Astrocyte (in vitro differentiated cells and primary cell): ENCODE results near the gene NCF2. TPM values are rescaled to one million over a fixed set of nuclear protein-coding genes. Genes with fewer than 3 reads are reported as not detected.
"Not testable (repeated sequence)": the region's sequence is repeated elsewhere in the genome, so short reads cannot be mapped to it uniquely, and the experiment has no call there.

ENCODE experiments used
- DNase-seq: peaks from one replicate; pipeline ENCODE4 v3.0.0-alpha.2; 2010; ENCODE audit warnings: low read depth
- FAIRE-seq: peaks from 2 replicates; lab custom pipeline; 2011; peaks lifted over from hg19 to GRCh38; lab: Jason Lieb, UNC
- H2AFZ ChIP-seq: 2 replicates; pipeline ENCODE4 v1.6.0; 2012; ENCODE audit warnings: low read depth, low read length, inconsistent platforms
- H3K27ac ChIP-seq: 2 replicates; pipeline ENCODE4 v1.5.1; 2011; ENCODE audit warnings: low read depth, low read length, inconsistent platforms
- H3K27me3 ChIP-seq: 2 replicates; pipeline ENCODE4 v1.6.0; 2011; ENCODE audit warnings: low read length, inconsistent platforms; ENCODE audit not compliant: insufficient read depth
- H3K36me3 ChIP-seq: 2 replicates; pipeline ENCODE4 v1.5.1; 2011; ENCODE audit warnings: low read length, inconsistent platforms; ENCODE audit not compliant: insufficient read depth
- H3K4me1 ChIP-seq: 2 replicates; pipeline ENCODE4 v1.5.1; 2011; ENCODE audit warnings: low read length, inconsistent platforms; ENCODE audit not compliant: insufficient read depth
- H3K4me2 ChIP-seq: 2 replicates; pipeline ENCODE4 v1.6.0; 2012; ENCODE audit warnings: low read length, inconsistent platforms
- H3K4me3 ChIP-seq: 2 replicates; pipeline ENCODE4 v1.5.1; 2011; ENCODE audit warnings: low read depth, mild to moderate bottlenecking, low read length, inconsistent platforms; ENCODE audit not compliant: insufficient read depth
- H3K79me2 ChIP-seq: 2 replicates; pipeline ENCODE4 v1.6.0; 2012; ENCODE audit warnings: mild to moderate bottlenecking, low read length, inconsistent platforms; ENCODE audit not compliant: insufficient read depth
- H3K9ac ChIP-seq: 2 replicates; pipeline ENCODE4 v1.6.0; 2012; ENCODE audit warnings: mild to moderate bottlenecking, low read length, inconsistent platforms
- H3K9me3 ChIP-seq: 2 replicates; pipeline ENCODE4 v1.5.1; 2012; ENCODE audit warnings: low read depth, mild to moderate bottlenecking, low read length, inconsistent platforms; ENCODE audit not compliant: insufficient read depth
- H4K20me1 ChIP-seq: 2 replicates; pipeline ENCODE4 v1.6.0; 2012; ENCODE audit warnings: low read length, inconsistent platforms; ENCODE audit not compliant: insufficient read depth
- H3K27ac Mint-ChIP-seq: one replicate; pipeline ENCODE4 v1.8.0; 2021; ENCODE audit warnings: mild to moderate bottlenecking, mixed read lengths; ENCODE audit not compliant: unreplicated experiment
- H3K27me3 Mint-ChIP-seq: one replicate; pipeline ENCODE4 v1.8.0; 2021; ENCODE audit warnings: low read depth, mixed read lengths; ENCODE audit not compliant: unreplicated experiment
- H3K36me3 Mint-ChIP-seq: one replicate; pipeline ENCODE4 v1.8.0; 2021; ENCODE audit warnings: low read depth, mixed read lengths; ENCODE audit not compliant: unreplicated experiment
- H3K4me1 Mint-ChIP-seq: one replicate; pipeline ENCODE4 v1.8.0; 2021; ENCODE audit warnings: low read depth, mixed read lengths; ENCODE audit not compliant: unreplicated experiment
- H3K4me3 Mint-ChIP-seq: one replicate; pipeline ENCODE4 v1.8.0; 2021; ENCODE audit warnings: mild to moderate bottlenecking, moderate library complexity, mixed read lengths; ENCODE audit not compliant: unreplicated experiment
- H3K9me3 Mint-ChIP-seq: one replicate; pipeline ENCODE4 v1.8.0; 2021; ENCODE audit warnings: mild to moderate bottlenecking, mixed read lengths; ENCODE audit not compliant: unreplicated experiment
- EZH2 ChIP-seq: IDR thresholded peaks from 2 replicates; pipeline ENCODE4 v1.6.1; 2012; ENCODE audit warnings: mild to moderate bottlenecking, low read length, inconsistent platforms; ENCODE audit not compliant: insufficient read depth
- total RNA-seq: library from RNA; stranded (reverse); gene quantifications from 2 replicates; pipeline ENCODE4 v1.2.1, GENCODE V29; 2021
- TF ChIP-seq, protein P1 (sequence below): IDR thresholded peaks from 2 replicates; pipeline ENCODE4 v1.5.1; 2011; ENCODE audit warnings: low read depth, mild to moderate bottlenecking, inconsistent platforms, low read length, moderate library complexity; ENCODE audit not compliant: insufficient read depth

NCF2 gene
- total RNA-seq, 1 donor from 2014 or later: 4.3 TPM

DNA sequence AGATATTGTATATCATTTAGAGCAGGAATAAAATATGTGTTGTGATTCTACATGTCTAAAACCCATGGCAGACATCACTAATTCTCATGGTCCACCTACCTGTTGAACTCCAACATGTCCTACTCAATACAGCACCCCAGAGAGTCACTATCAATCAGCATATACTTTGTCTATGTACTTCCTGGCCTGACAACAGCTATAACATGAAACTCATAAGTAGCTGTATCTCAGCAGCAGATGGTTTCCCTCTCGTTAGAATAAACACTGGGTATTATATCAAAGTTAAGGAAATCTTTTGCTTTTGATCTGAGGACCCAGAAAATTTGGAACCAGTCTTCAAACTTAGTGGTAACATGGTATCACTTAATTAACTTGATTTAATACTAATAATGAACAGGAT, 29.5 kb upstream of the NCF2 start:
- no peaks in the 10 kb centered on the region for H3K9me3 Mint-ChIP-seq
- H3K9ac ChIP-seq: no peak overlapping the region
- DNase-seq (no peak), FAIRE-seq (no peak)
- no peak overlapping the region for H3K4me3 Mint-ChIP-seq
- peaks cover 8% of the 10 kb centered on the region for H4K20me1 ChIP-seq
- H3K4me3 ChIP-seq: no peak overlapping the region
- no peak overlapping the region for H3K27ac ChIP-seq
- no peaks in the 10 kb centered on the region for H3K4me1 ChIP-seq
- H3K9me3 ChIP-seq: no peaks in the 10 kb centered on the region
- H3K27me3 ChIP-seq: no peaks in the 10 kb centered on the region
- peaks cover 4% of the 10 kb centered on the region for H3K27me3 Mint-ChIP-seq
- H3K27ac Mint-ChIP-seq: no peak overlapping the region
- no peaks in the 10 kb centered on the region for H3K79me2 ChIP-seq
- no peak overlapping the region for H3K4me2 ChIP-seq
- H3K36me3 ChIP-seq: peaks cover 6% of the 10 kb centered on the region
- H2AFZ ChIP-seq: no peak overlapping the region
- H3K4me1 Mint-ChIP-seq: peaks cover 9% of the 10 kb centered on the region
- no peaks in the 10 kb centered on the region for H3K36me3 Mint-ChIP-seq
- TF ChIP-seq, protein P1, sequence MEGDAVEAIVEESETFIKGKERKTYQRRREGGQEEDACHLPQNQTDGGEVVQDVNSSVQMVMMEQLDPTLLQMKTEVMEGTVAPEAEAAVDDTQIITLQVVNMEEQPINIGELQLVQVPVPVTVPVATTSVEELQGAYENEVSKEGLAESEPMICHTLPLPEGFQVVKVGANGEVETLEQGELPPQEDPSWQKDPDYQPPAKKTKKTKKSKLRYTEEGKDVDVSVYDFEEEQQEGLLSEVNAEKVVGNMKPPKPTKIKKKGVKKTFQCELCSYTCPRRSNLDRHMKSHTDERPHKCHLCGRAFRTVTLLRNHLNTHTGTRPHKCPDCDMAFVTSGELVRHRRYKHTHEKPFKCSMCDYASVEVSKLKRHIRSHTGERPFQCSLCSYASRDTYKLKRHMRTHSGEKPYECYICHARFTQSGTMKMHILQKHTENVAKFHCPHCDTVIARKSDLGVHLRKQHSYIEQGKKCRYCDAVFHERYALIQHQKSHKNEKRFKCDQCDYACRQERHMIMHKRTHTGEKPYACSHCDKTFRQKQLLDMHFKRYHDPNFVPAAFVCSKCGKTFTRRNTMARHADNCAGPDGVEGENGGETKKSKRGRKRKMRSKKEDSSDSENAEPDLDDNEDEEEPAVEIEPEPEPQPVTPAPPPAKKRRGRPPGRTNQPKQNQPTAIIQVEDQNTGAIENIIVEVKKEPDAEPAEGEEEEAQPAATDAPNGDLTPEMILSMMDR: no peak
- no peak for TF ChIP-seq EZH2

DNA sequence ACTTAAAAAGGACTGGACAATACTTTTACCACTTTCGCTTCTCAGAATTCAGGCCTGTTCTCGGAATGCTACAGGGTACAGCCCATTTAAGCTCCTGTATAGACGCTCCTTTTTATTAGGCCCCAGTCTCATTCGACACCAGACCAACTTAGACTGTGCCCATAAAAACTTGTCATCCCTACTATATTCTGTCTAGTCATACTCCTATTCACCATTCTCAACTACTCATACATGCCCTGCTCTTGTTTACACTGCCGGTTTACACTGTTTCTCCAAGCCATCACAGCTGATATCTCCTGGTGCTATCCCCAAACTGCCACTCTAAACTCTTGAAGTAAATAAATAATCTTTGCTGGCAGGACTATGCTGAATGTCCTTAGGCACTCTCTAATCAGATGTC, 27.9 kb upstream of the NCF2 start:
- H3K4me1 Mint-ChIP-seq, FAIRE-seq, H3K4me2 ChIP-seq, H3K27me3 ChIP-seq, H2AFZ ChIP-seq, H3K4me1 ChIP-seq, DNase-seq, H3K4me3 ChIP-seq, H3K27me3 Mint-ChIP-seq, H3K27ac Mint-ChIP-seq, H3K79me2 ChIP-seq, H3K9ac ChIP-seq, H3K36me3 Mint-ChIP-seq, H3K27ac ChIP-seq, H4K20me1 ChIP-seq, H3K36me3 ChIP-seq, H3K4me3 Mint-ChIP-seq, H3K9me3 Mint-ChIP-seq, H3K9me3 ChIP-seq: not testable (repeated sequence)

DNA sequence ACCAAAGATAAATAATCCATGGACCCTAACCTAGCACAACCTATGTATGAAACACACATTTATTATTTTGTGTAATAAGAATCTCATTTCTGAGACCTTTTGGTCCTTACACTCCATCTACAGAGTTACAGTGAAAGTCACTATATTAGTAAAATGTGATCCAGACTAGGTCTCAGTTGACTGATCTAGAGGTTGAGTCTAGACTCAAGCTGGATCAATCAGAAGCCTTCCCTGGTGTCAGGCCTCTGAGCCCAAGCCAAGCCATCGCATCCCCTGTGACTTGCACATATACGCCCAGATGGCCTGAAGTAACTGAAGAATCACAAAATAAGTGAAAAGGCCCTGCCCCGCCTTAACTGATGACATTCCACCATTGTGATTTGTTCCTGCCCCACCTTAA, 22.7 kb upstream of the NCF2 start:
- H3K27ac Mint-ChIP-seq, FAIRE-seq: not testable (repeated sequence)

DNA sequence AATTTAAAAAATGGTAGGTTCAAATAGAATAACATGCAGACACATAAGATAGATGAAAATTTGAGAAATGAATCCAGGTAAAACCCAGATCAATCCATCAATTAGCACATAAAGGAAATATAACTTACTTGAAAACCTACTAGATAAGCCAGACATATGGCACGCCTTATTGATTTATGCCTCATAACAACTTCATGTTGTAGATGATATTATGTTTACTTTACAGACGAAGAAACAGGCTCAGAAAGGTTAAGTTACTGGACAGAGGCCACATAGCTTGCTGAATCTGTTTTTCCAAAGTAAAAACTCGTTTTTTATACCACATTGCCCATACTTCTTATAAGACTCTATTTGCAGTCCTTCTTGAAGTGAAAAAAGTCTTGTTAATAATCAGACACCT, 22.1 kb upstream of the NCF2 start:
- no peaks in the 10 kb centered on the region for H3K36me3 Mint-ChIP-seq
- Histone ChIP-seq H3K4me3 (no peak overlapping the region), H3K27me3 (no peaks in the 10 kb centered on the region), H3K36me3 (no peaks in the 10 kb centered on the region), H3K79me2 (no peaks in the 10 kb centered on the region), H2AFZ (no peak overlapping the region), H4K20me1 (no peaks in the 10 kb centered on the region), H3K9me3 (no peaks in the 10 kb centered on the region), H3K4me2 (no peak overlapping the region), H3K27ac (no peak overlapping the region), H3K4me1 (peaks cover 24% of the 10 kb centered on the region), H3K9ac (no peak overlapping the region)
- TF ChIP-seq, protein P1: no peak
- no peak for TF ChIP-seq EZH2
- no peak overlapping the region for H3K4me3 Mint-ChIP-seq
- DNase-seq (no peak), FAIRE-seq (no peak)
- no peaks in the 10 kb centered on the region for H3K9me3 Mint-ChIP-seq
- peaks cover 21% of the 10 kb centered on the region for H3K4me1 Mint-ChIP-seq
- no peak overlapping the region for H3K27ac Mint-ChIP-seq
- H3K27me3 Mint-ChIP-seq: peaks cover 8% of the 10 kb centered on the region

More for the DNA sequence above, 22.7 kb upstream of the NCF2 start:
- peaks cover 21% of the 10 kb centered on the region for H3K4me1 Mint-ChIP-seq
- DNase-seq, H3K9ac ChIP-seq, H3K4me2 ChIP-seq, H3K9me3 Mint-ChIP-seq, H3K36me3 ChIP-seq, H3K27me3 ChIP-seq, H4K20me1 ChIP-seq, H3K4me3 ChIP-seq, H3K36me3 Mint-ChIP-seq, H3K79me2 ChIP-seq, H2AFZ ChIP-seq, H3K4me3 Mint-ChIP-seq, H3K9me3 ChIP-seq, H3K27me3 Mint-ChIP-seq, H3K27ac ChIP-seq: not testable (repeated sequence)
- peaks cover 21% of the 10 kb centered on the region for H3K4me1 ChIP-seq
